Peyer's patch (tissue), 4 donors: ENCODE results near the gene ARL5C.

ENCODE experiments used
- CTCF ChIP-seq, 6 experiments: fragments of 450-650 bp in 4 of 6; fragments of 200-600 bp in 2 of 6; sonication (generic) in 1 of 6; IDR thresholded peaks; one replicate each; pipeline ENCODE4 v1.5.1; 2017 to 2019; ENCODE audit warnings: antibody characterized with exemption in 6 of 6, mild to moderate bottlenecking in 3 of 6, moderate library complexity in 1 of 6
- POLR2A ChIP-seq, 2 donors: fragments of 450-650 bp; IDR thresholded peaks; one replicate each; pipeline ENCODE4 v1.5.1; 2017; ENCODE audit warnings: antibody characterized with exemption in 2 of 2, mild to moderate bottlenecking in 2 of 2, moderate library complexity in 2 of 2

GRCh38 chr17:39158623-39159022, 7.3 kb downstream of the ARL5C start:
- TF ChIP-seq CTCF (IDR thresholded peaks at IDR 0.05) (no peak), POLR2A (IDR thresholded peaks at IDR 0.05) (no peak)
